CD4-positive, alpha-beta T cell treated with Interleukin-6 for 4 hours (primary cell): ENCODE measurements around the gene RETREG2.

ENCODE experiments used
- DNase-seq: peaks from one replicate; pipeline ENCODE4 v3.0.0-alpha.2; 2020; ENCODE audit warnings: mixed read lengths

Gene RETREG2

GRCh38 chr2:219216535-219216915 is 38.5 kb downstream of the RETREG2 start:
- no peak for DNase-seq

- no peak for DNase-seq
Measured at GRCh38 chr2:219218217-219218731, 40.2 kb downstream of the RETREG2 start.

- peak; percentile 93 for DNase-seq
Measured at GRCh38 chr2:219218732-219219701, 40.9 kb downstream of the RETREG2 start, which contains the start of gene ABCB6. Gene ABCB6, minus strand, starts transcription at chr2:219218958. Its CDS starts 285 bp downstream, at chr2:219218673.

GRCh38 chr2:219219784-219220532 is 41.9 kb downstream of the RETREG2 start:
- DNase-seq = no peak

- DNase-seq = no peak
Measured at GRCh38 chr2:219220652-219221402, 42.8 kb downstream of the RETREG2 start.

GRCh38 chr2:219221957-219222518 is 44.0 kb downstream of the RETREG2 start:
- no peak for DNase-seq

- no peak for DNase-seq
Measured at GRCh38 chr2:219223831-219224610, 45.9 kb downstream of the RETREG2 start.

GRCh38 chr2:219225350-219225749 is 47.3 kb downstream of the RETREG2 start:
- no peak for DNase-seq

- peak; percentile 17 for DNase-seq
Measured at GRCh38 chr2:219228041-219228910, 50.2 kb downstream of the RETREG2 start.

GRCh38 chr2:219228911-219229304 is 50.8 kb downstream of the RETREG2 start:
- DNase-seq = no peak

GRCh38 chr2:219229305-219230058 is 51.4 kb downstream of the RETREG2 start, which contains the start of the genes ANKZF1 and ATG9A:
Gene ANKZF1, plus strand, starts transcription at chr2:219229806. Its CDS starts 452 bp downstream, at chr2:219230258.
Gene ATG9A, minus strand, starts transcription at chr2:219229636. Its CDS starts 1,612 bp downstream, at chr2:219228024.
- peak; percentile 99 for DNase-seq

GRCh38 chr2:219230059-219230540 is 52.0 kb downstream of the RETREG2 start:
- DNase-seq = peak; percentile 57

GRCh38 chr2:219234331-219234730 is 56.3 kb downstream of the RETREG2 start:
- DNase-seq = no peak
